K562 (cell line): ENCODE data around the gene SETDB2. TPM values are rescaled to one million over a fixed set of nuclear protein-coding genes. Genes with fewer than 3 reads are reported as not detected.

ENCODE experiments used
- ATAC-seq: fragments of 200-7000 bp; cut with Tn5 transposase; 3 replicates; pipeline ENCODE4 v1.9.1; 2020; ENCODE audit warnings: moderate library complexity
- BruUV-seq: library from RNA; stranded (reverse); fragments of 400-500 nt; replicated peaks from 2 replicates; lab custom pipeline; 2021; lab: Mats Ljungman, UMichigan
- CTCF ChIA-PET: fragments of 300-600 bp; formaldehyde crosslinking; extraction: SDS; loops from one replicate; lab custom pipeline; 2021; ENCODE audit warnings: low intra/inter-chr PET ratio; lab: Yijun Ruan, JAX
- POLR2A ChIA-PET: fragments of 300-600, 350-650 bp; sonication (Branson Sonifier 250); formaldehyde crosslinking; extraction: SDS; loops from one replicate; lab custom pipeline; 2021; ENCODE audit warnings: antibody characterized with exemption, inconsistent platforms; lab: Yijun Ruan, JAX
- DNase-seq, 4 experiments: peaks; one replicate each; pipeline versions ENCODE4 v3.0.0 to v3.0.0-alpha.2; 2011 to 2018; ENCODE audit warnings: low spot score in 3 of 4, mixed read lengths in 3 of 4; ENCODE audit errors: extremely low read depth in 1 of 4
- FAIRE-seq: peaks from 2 replicates; lab custom pipeline; 2011; peaks lifted over from hg19 to GRCh38; lab: Jason Lieb, UNC
- H2AFZ ChIP-seq: 2 replicates; pipeline ENCODE4 v1.6.0; 2011; ENCODE audit warnings: low read depth, low read length, control low read depth, inconsistent platforms
- H3K27ac ChIP-seq: fragments of 200-600 bp; 3 replicates; pipeline ENCODE4 v1.8.0; 2011; ENCODE audit warnings: low read depth, mild to moderate bottlenecking, control low read depth, inconsistent platforms, low read length, moderate library complexity, mixed read lengths; ENCODE audit errors: extremely low read depth
- H3K27me3 ChIP-seq, 2 experiments: fragments of 300-600 bp in 1 of 2; 2 replicates in 1 of 2; 3 replicates in 1 of 2; pipeline versions ENCODE4 v1.6.0 to v1.8.0; 2011; ENCODE audit warnings: inconsistent platforms in 2 of 2, low read length in 2 of 2, mild to moderate bottlenecking in 1 of 2, mixed read lengths in 1 of 2, moderate library complexity in 1 of 2; ENCODE audit not compliant: control insufficient read depth in 2 of 2, insufficient read depth in 2 of 2
- H3K36me3 ChIP-seq: fragments of 300-600 bp; 3 replicates; pipeline ENCODE4 v1.8.0; 2011; ENCODE audit warnings: mild to moderate bottlenecking, low read length, inconsistent platforms; ENCODE audit not compliant: control insufficient read depth, insufficient read depth
- H3K4me1 ChIP-seq, 2 experiments: fragments of 200-600 bp in 1 of 2; replicated peaks in 1 of 2; 2 replicates in 1 of 2; 3 replicates in 1 of 2; pipeline versions ENCODE4 v1.5.1 to v1.8.0; 2011; ENCODE audit warnings: inconsistent platforms in 2 of 2, low read length in 2 of 2, mild to moderate bottlenecking in 1 of 2, mixed read lengths in 1 of 2, moderate library complexity in 1 of 2; ENCODE audit not compliant: control insufficient read depth in 2 of 2, insufficient read depth in 2 of 2
- H3K4me2 ChIP-seq: 2 replicates; pipeline ENCODE4 v1.6.1; 2011; ENCODE audit warnings: low read length, control low read depth, inconsistent platforms, mixed read lengths; ENCODE audit not compliant: insufficient read depth
- H3K4me3 ChIP-seq: fragments of 200-600 bp; sonication (generic), shearing (Covaris generic); 2 replicates; pipeline ENCODE4 v1.5.1; 2016; ENCODE audit warnings: control low read depth, inconsistent platforms
- H3K79me2 ChIP-seq: fragments of 200-600 bp; 3 replicates; pipeline ENCODE4 v1.8.0; 2011; ENCODE audit warnings: low read length, inconsistent platforms; ENCODE audit not compliant: control insufficient read depth, insufficient read depth
- H3K9ac ChIP-seq, 2 experiments: 2 replicates each; pipeline versions ENCODE4 v1.6.0 to v1.6.1; 2011; ENCODE audit warnings: low read depth in 2 of 2, low read length in 2 of 2, control low read depth in 1 of 2, inconsistent platforms in 1 of 2, mild to moderate bottlenecking in 1 of 2, mixed read lengths in 1 of 2; ENCODE audit not compliant: insufficient read depth in 1 of 2
- H3K9me1 ChIP-seq: one replicate; pipeline ENCODE4 v1.6.0; 2011; ENCODE audit warnings: inconsistent platforms, mild to moderate bottlenecking, low read length, moderate library complexity; ENCODE audit not compliant: control insufficient read depth, insufficient read depth
- H3K9me3 ChIP-seq: replicated peaks from 2 replicates; pipeline ENCODE4 v1.5.1; 2011; ENCODE audit warnings: low read depth, low read length, inconsistent platforms; ENCODE audit not compliant: control insufficient read depth, insufficient read depth
- H4K20me1 ChIP-seq: replicated peaks from 2 replicates; pipeline ENCODE4 v1.6.1; 2011; ENCODE audit warnings: low read length, inconsistent platforms, mixed read lengths; ENCODE audit not compliant: control insufficient read depth, insufficient read depth
- DDX20 ChIP-seq: fragments of 450-650 bp; IDR thresholded peaks from 2 replicates; pipeline ENCODE4 v1.6.1; 2016; ENCODE audit warnings: missing genetic modification characterization, low read depth, mild to moderate bottlenecking, missing compliant biosample characterization, moderate library complexity
- ELF2 ChIP-seq: fragments of 250-450 bp; sonication (Bioruptor Pico); IDR thresholded peaks from 2 replicates; pipeline ENCODE4 v1.5.0; 2021; ENCODE audit warnings: mild to moderate bottlenecking
- FOXA3 ChIP-seq, 2 experiments: fragments of 450-650 bp in 1 of 2; sonication (generic) in 1 of 2; formaldehyde crosslinking; IDR thresholded peaks in 1 of 2; conservative IDR thresholded peaks in 1 of 2; 2 replicates each; pipeline versions ENCODE4 v1.4.0 to v1.8.0; 2020 to 2022; ENCODE audit warnings: mild to moderate bottlenecking in 2 of 2, missing genetic modification reagents in 1 of 2
- KLF1 ChIP-seq: fragments of 450-650 bp; IDR thresholded peaks from 2 replicates; pipeline ENCODE4 v1.6.1; 2016; ENCODE audit warnings: missing genetic modification characterization, missing compliant biosample characterization
- KLF6 ChIP-seq: fragments of 250-450 bp; sonication (Bioruptor Pico); IDR thresholded peaks from 2 replicates; pipeline ENCODE4 v1.4.0; 2020; ENCODE audit warnings: mild to moderate bottlenecking, moderate library complexity, borderline replicate concordance
- MCM3 ChIP-seq: fragments of 450-650 bp; IDR thresholded peaks from 2 replicates; pipeline ENCODE4 v1.6.1; 2016
- SP2 ChIP-seq: IDR thresholded peaks from 2 replicates; pipeline ENCODE4 v1.6.1; 2011; ENCODE audit warnings: mild to moderate bottlenecking, low read depth, low read length, moderate library complexity; ENCODE audit not compliant: poor library complexity, severe bottlenecking; ENCODE audit errors: extremely low read depth
- TAF9B ChIP-seq: fragments of 450-650 bp; IDR thresholded peaks from 2 replicates; pipeline ENCODE4 v1.6.1; 2018; ENCODE audit warnings: mild to moderate bottlenecking; ENCODE audit not compliant: partially characterized antibody
- TRIM24 ChIP-seq, 2 experiments: fragments of 450-650 bp; IDR thresholded peaks; 2 replicates each; pipeline ENCODE4 v1.6.1; 2016
- ZKSCAN8 ChIP-seq: fragments of 200-800 bp; sonication (Bioruptor generic); IDR thresholded peaks from 2 replicates; pipeline ENCODE4 v1.6.1; 2016; ENCODE audit warnings: missing genetic modification characterization, missing compliant biosample characterization
- ZNF175 ChIP-seq: fragments of 200-800 bp; sonication (Bioruptor generic); IDR thresholded peaks from 2 replicates; pipeline ENCODE4 v1.6.1; 2016; ENCODE audit warnings: low read depth, mild to moderate bottlenecking, missing genetic modification characterization, missing compliant biosample characterization
- ZNF316 ChIP-seq: fragments of 450-650 bp; IDR thresholded peaks from 2 replicates; pipeline ENCODE4 v1.6.1; 2016
- ZNF785 ChIP-seq: fragments of 250-450 bp; sonication (Bioruptor Pico); IDR thresholded peaks from 2 replicates; pipeline ENCODE4 v1.4.0; 2020; ENCODE audit warnings: mild to moderate bottlenecking
- WGBS: fragments of 100-300 bp; shearing (Covaris generic); methylation state at CpG from one replicate; pipeline ENCODE4 v1.1.6; 2016; ENCODE audit warnings: low coverage, mixed read lengths; ENCODE audit not compliant: insufficient coverage; ENCODE audit errors: missing lambda C conversion rate; 5-methylcytosine and 5-hydroxymethylcytosine counted together
- in situ Hi-C: fragments of 300-500 bp; cut with MboI; formaldehyde crosslinking; loops from 4 replicates; pipeline ENCODE4 v1.15.0; 2018; ENCODE audit warnings: inconsistent platforms, mixed read lengths
- intact Hi-C: fragments of 100-400 bp; cut with micrococcal nuclease; formaldehyde crosslinking; loops from 2 replicates; pipeline ENCODE4 v1.14.2; 2022
- polyA plus RNA-seq, 8 experiments: library from polyadenylated mRNA; depleted of rRNA in 4 of 8; stranded (reverse) in 5 of 8; unstranded in 3 of 8; fragments of >200 nt; fragmentation: Nextera tagmentation in 2 of 8; fragmentation: Illumina TruSeq in 1 of 8; extraction: Ambion mirVana in 2 of 8; extraction: Trizol in 1 of 8; gene quantifications; 2 replicates each; pipeline versions ENCODE4 v1.2.1 to v1.2.3, GENCODE V29; 2011 to 2014; ENCODE audit warnings: inconsistent platforms in 1 of 8, missing spikeins in 1 of 8
- total RNA-seq, 7 experiments: library from RNA; depleted of rRNA in 6 of 7; stranded (reverse); fragments of >200 nt in 6 of 7; fragmentation: Illumina TruSeq in 2 of 7; extraction: Trizol in 2 of 7; gene quantifications; 2 replicates each; pipeline versions ENCODE4 v1.2.1 to v1.2.3, GENCODE V29; 2011 to 2021; ENCODE audit warnings: low replicate concordance in 1 of 7
- TF ChIP-seq, protein P1 (sequence below), 3 experiments: IDR thresholded peaks in 2 of 3; conservative IDR thresholded peaks in 1 of 3; 2 replicates each; pipeline ENCODE4 v1.5.1; 2011 to 2012; ENCODE audit warnings: low read length in 3 of 3, mild to moderate bottlenecking in 3 of 3, control low read depth in 2 of 3, improper control_type of control experiment in 1 of 3, inconsistent platforms in 1 of 3, low read depth in 1 of 3, mixed read lengths in 1 of 3, moderate library complexity in 1 of 3; ENCODE audit not compliant: insufficient read depth in 2 of 3
- TF ChIP-seq, protein P2 (sequence below): fragments of 250-450 bp; sonication (Bioruptor Pico); IDR thresholded peaks from 2 replicates; pipeline ENCODE4 v1.8.0; 2021; ENCODE audit warnings: moderate library complexity, mild to moderate bottlenecking, inconsistent platforms
- TF ChIP-seq, protein P3 (sequence below), 2 experiments: IDR thresholded peaks in 1 of 2; conservative IDR thresholded peaks in 1 of 2; 2 replicates each; pipeline ENCODE4 v1.6.1; 2016; ENCODE audit warnings: low read depth in 2 of 2, mild to moderate bottlenecking in 1 of 2, missing compliant biosample characterization in 1 of 2, missing genetic modification characterization in 1 of 2, moderate library complexity in 1 of 2

SETDB2 gene
- total and polyA plus RNA-seq, 9 of the 15 experiments (the other 6 are each of a cell fraction or from before 2014, with no cell fraction given), result 1.0 to 9.0 (median 6.1) TPM

- TF ChIP-seq DDX20 (tag), result no peak
Measured at GRCh38 chr13:49502954-49503353, 58.9 kb downstream of the SETDB2 start (continued).

DNA sequence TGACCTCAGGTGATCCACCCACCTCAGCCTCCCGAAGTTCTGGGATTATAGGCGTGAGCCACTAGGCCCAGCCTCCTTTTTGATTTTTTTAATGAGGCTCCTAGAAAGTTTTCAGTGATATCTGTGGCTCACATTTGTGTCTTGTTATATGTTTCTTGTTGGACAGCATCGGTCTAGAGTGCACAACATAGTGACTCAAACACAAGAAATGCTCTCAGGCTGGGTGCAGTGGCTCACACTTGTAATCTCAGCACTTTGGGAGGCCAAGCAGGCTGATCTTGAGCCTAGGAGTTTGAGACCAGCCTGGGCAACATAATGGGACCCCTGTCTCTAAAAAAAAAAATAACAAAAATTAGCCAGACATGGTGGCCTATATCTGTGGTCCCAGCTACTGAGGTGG is 59.9 kb downstream of the SETDB2 start:
- ChIA-PET POLR2A (no interaction called here), CTCF (no interaction called here)
- WGBS, result 67% methylated on average over 3 of the region's 3 CpGs
- H3K27me3 ChIP-seq, result no peaks in the 10 kb centered on the region
- no peak overlapping the region for H2AFZ ChIP-seq
- H3K4me2 ChIP-seq, result no peak overlapping the region
- H3K27ac ChIP-seq, result no peak overlapping the region
- intact Hi-C loops, result no loop called here
- no peak for DNase-seq
- H3K9ac ChIP-seq, result no peak overlapping the region
- BruUV-seq, result no TSS peak
- no peaks in the 10 kb centered on the region for H4K20me1 ChIP-seq
- H3K4me3 ChIP-seq, result no peak overlapping the region
- in situ Hi-C loops, result no loop called here
- FAIRE-seq, result no peak
- H3K79me2 ChIP-seq, result no peaks in the 10 kb centered on the region
- H3K9me3 ChIP-seq, result no peaks in the 10 kb centered on the region
- no peak for ATAC-seq
- no peaks in the 10 kb centered on the region; a peak in 1 of 5 replicates for H3K4me1 ChIP-seq
- no peaks in the 10 kb centered on the region for H3K9me1 ChIP-seq
- H3K36me3 ChIP-seq, result no peaks in the 10 kb centered on the region
- TF ChIP-seq KLF6 (CRISPR knock-in tag) (no peak), ELF2 (CRISPR knock-in tag) (no peak), TRIM24 (IDR thresholded peaks at IDR 0.05) (no peak), ZKSCAN8 (CRISPR knock-in tag) (no peak), ZNF785 (CRISPR knock-in tag) (no peak), ZNF175 (CRISPR knock-in tag) (no peak), MCM3 (no peak), ZNF316 (no peak), KLF1 (no peak), TAF9B (no peak), SP2 (no peak), FOXA3 (CRISPR knock-in tag; conservative IDR thresholded peaks at IDR 0.05 in 1 of 2, IDR thresholded peaks at IDR 0.05 in 1 of 2) (no peak)
- TF ChIP-seq, protein P1, sequence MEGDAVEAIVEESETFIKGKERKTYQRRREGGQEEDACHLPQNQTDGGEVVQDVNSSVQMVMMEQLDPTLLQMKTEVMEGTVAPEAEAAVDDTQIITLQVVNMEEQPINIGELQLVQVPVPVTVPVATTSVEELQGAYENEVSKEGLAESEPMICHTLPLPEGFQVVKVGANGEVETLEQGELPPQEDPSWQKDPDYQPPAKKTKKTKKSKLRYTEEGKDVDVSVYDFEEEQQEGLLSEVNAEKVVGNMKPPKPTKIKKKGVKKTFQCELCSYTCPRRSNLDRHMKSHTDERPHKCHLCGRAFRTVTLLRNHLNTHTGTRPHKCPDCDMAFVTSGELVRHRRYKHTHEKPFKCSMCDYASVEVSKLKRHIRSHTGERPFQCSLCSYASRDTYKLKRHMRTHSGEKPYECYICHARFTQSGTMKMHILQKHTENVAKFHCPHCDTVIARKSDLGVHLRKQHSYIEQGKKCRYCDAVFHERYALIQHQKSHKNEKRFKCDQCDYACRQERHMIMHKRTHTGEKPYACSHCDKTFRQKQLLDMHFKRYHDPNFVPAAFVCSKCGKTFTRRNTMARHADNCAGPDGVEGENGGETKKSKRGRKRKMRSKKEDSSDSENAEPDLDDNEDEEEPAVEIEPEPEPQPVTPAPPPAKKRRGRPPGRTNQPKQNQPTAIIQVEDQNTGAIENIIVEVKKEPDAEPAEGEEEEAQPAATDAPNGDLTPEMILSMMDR (IDR thresholded peaks at IDR 0.05 in 2 of 3, conservative IDR thresholded peaks at IDR 0.05 in 1 of 3; ENCODE audit: insufficient read depth in 2 of 3, low read depth in 1 of 3, low read length in 3 of 3), result no peak
- TF ChIP-seq, protein P2, sequence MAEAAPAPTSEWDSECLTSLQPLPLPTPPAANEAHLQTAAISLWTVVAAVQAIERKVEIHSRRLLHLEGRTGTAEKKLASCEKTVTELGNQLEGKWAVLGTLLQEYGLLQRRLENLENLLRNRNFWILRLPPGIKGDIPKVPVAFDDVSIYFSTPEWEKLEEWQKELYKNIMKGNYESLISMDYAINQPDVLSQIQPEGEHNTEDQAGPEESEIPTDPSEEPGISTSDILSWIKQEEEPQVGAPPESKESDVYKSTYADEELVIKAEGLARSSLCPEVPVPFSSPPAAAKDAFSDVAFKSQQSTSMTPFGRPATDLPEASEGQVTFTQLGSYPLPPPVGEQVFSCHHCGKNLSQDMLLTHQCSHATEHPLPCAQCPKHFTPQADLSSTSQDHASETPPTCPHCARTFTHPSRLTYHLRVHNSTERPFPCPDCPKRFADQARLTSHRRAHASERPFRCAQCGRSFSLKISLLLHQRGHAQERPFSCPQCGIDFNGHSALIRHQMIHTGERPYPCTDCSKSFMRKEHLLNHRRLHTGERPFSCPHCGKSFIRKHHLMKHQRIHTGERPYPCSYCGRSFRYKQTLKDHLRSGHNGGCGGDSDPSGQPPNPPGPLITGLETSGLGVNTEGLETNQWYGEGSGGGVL (CRISPR knock-in tag), result no peak
- TF ChIP-seq, protein P3, sequence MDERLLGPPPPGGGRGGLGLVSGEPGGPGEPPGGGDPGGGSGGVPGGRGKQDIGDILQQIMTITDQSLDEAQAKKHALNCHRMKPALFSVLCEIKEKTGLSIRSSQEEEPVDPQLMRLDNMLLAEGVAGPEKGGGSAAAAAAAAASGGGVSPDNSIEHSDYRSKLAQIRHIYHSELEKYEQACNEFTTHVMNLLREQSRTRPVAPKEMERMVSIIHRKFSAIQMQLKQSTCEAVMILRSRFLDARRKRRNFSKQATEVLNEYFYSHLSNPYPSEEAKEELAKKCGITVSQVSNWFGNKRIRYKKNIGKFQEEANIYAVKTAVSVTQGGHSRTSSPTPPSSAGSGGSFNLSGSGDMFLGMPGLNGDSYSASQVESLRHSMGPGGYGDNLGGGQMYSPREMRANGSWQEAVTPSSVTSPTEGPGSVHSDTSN (CRISPR knock-in tag; IDR thresholded peaks at IDR 0.05; ENCODE audit: low read depth), result no peak
- TF ChIP-seq, protein P3 (tag; conservative IDR thresholded peaks at IDR 0.05; ENCODE audit: low read depth), result no peak
